ENCODE measurements around the gene SCAF4. TPM values are rescaled to one million over a fixed set of nuclear protein-coding genes. Genes with fewer than 3 reads are reported as not detected.

SCAF4 gene
- total and polyA plus RNA-seq, 8 donors, result 23.9 to 44.1 (median 41.5) TPM

GRCh38 chr21:31623664-31624063 is 108.3 kb downstream of the SCAF4 start:
- TF ChIP-seq, protein P1, sequence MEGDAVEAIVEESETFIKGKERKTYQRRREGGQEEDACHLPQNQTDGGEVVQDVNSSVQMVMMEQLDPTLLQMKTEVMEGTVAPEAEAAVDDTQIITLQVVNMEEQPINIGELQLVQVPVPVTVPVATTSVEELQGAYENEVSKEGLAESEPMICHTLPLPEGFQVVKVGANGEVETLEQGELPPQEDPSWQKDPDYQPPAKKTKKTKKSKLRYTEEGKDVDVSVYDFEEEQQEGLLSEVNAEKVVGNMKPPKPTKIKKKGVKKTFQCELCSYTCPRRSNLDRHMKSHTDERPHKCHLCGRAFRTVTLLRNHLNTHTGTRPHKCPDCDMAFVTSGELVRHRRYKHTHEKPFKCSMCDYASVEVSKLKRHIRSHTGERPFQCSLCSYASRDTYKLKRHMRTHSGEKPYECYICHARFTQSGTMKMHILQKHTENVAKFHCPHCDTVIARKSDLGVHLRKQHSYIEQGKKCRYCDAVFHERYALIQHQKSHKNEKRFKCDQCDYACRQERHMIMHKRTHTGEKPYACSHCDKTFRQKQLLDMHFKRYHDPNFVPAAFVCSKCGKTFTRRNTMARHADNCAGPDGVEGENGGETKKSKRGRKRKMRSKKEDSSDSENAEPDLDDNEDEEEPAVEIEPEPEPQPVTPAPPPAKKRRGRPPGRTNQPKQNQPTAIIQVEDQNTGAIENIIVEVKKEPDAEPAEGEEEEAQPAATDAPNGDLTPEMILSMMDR (IDR thresholded peaks at IDR 0.05), result no peak
- H3K36me3 ChIP-seq, result no peaks in the 10 kb centered on the region
- no peak for ATAC-seq
- no peaks in the 10 kb centered on the region for H3K4me1 ChIP-seq
- peaks cover 0 to 2% of the 10 kb centered on the region in 2 donors for H3K9me3 ChIP-seq
- H3K4me3 ChIP-seq, result no peak overlapping the region
- H3K27ac ChIP-seq, result no peak overlapping the region
- no peaks in the 10 kb centered on the region for H3K27me3 ChIP-seq
- DNase-seq, result no peak
- intact Hi-C loops (cut with DNase I), result no loop called here

DNA sequence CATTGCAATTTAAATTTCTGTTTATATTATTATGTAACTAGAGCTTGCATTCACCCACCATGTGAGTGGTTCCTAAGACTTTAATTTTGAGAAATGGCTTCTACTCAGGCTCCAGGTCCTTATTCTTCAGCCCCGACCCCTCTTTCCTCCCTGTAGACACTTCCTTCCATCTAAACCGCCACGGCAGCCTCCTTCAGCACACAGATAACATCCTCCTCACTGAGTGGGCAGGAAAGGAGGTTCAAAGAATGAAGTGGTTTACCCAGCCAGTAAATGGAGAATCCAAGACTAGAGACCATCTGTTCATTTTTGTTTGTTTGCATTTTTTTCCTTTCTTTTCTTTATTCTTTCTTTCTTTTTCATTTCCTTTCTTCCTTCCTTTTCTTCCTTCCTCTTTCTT is 109.5 kb downstream of the SCAF4 start:
- ATAC-seq, result no peak
- DNase-seq, result no peak
- Histone ChIP-seq H3K27ac (no peak overlapping the region), H3K36me3 (no peaks in the 10 kb centered on the region), H3K4me3 (no peak overlapping the region), H3K27me3 (no peaks in the 10 kb centered on the region), H3K9me3 (peaks cover 0 to 2% of the 10 kb centered on the region in 2 donors), H3K4me1 (no peaks in the 10 kb centered on the region)
- TF ChIP-seq, protein P1 (IDR thresholded peaks at IDR 0.05), result no peak
- intact Hi-C loops (cut with DNase I), result no loop called here

Other genes starting within 250 kb of the SCAF4 start
- 100 to 1,000 TPM; 142 to 158 TPM for gene SOD1, start 72.4 kb downstream of the SCAF4 start, total RNA-seq
- gene SOD1, start 72.4 kb downstream of the SCAF4 start, polyA plus RNA-seq (ENCODE audit: insufficient read length in 6 of 6), result 100 to 1,000 TPM; 211 to 227 (median 220) TPM
- gene HUNK, start 140.9 kb upstream of the SCAF4 start, total RNA-seq, result 1 to 10 TPM; 2.9 to 6.1 TPM
- gene HUNK, start 140.9 kb upstream of the SCAF4 start, polyA plus RNA-seq (ENCODE audit: insufficient read length in 6 of 6), result 1 to 10 TPM; 5.3 to 7.4 (median 6.1) TPM